Measurements from ENCODE around the gene FARS2.

FARS2 gene

GRCh38 chr6:5341845-5342244, 80.5 kb downstream of the FARS2 start:
- H3K27ac ChIP-seq (ENCODE audit: low read depth, low read length) = no peak overlapping the region
- H3K4me3 ChIP-seq (ENCODE audit: low read depth, low read length) = no peak overlapping the region
- no peaks in the 10 kb centered on the region for H3K9me3 ChIP-seq (ENCODE audit: control insufficient read depth, insufficient read depth, low read length)
- no peak overlapping the region for H3K9ac ChIP-seq (ENCODE audit: low read depth, low read length)
- no peaks in the 10 kb centered on the region for H3K36me3 ChIP-seq (ENCODE audit: control insufficient read depth, insufficient read depth, low read length)
- H3K27me3 ChIP-seq (ENCODE audit: control insufficient read depth, insufficient read depth, low read length) = no peaks in the 10 kb centered on the region
- peaks cover 8% of the 10 kb centered on the region; the same call in 1 of the 2 replicates for H3K4me1 ChIP-seq (ENCODE audit: control insufficient read depth, insufficient read depth, low read length)

- Histone ChIP-seq H3K27ac (ENCODE audit: low read depth, low read length) (no peak overlapping the region), H3K4me3 (ENCODE audit: low read depth, low read length) (no peak overlapping the region), H3K9me3 (ENCODE audit: control insufficient read depth, insufficient read depth, low read length) (no peaks in the 10 kb centered on the region), H3K36me3 (ENCODE audit: control insufficient read depth, insufficient read depth, low read length) (no peaks in the 10 kb centered on the region), H3K27me3 (ENCODE audit: control insufficient read depth, insufficient read depth, low read length) (no peaks in the 10 kb centered on the region), H3K9ac (ENCODE audit: low read depth, low read length) (no peak overlapping the region), H3K4me1 (ENCODE audit: control insufficient read depth, insufficient read depth, low read length) (no peaks in the 10 kb centered on the region; the same call in 1 of the 2 replicates)
Measured at GRCh38 chr6:5343998-5344397, 82.7 kb downstream of the FARS2 start.

- Histone ChIP-seq H3K27me3 (ENCODE audit: control insufficient read depth, insufficient read depth, low read length) (no peaks in the 10 kb centered on the region), H3K27ac (ENCODE audit: low read depth, low read length) (no peak overlapping the region), H3K36me3 (ENCODE audit: control insufficient read depth, insufficient read depth, low read length) (no peaks in the 10 kb centered on the region), H3K9ac (ENCODE audit: low read depth, low read length) (no peak overlapping the region), H3K4me1 (ENCODE audit: control insufficient read depth, insufficient read depth, low read length) (no peaks in the 10 kb centered on the region), H3K9me3 (ENCODE audit: control insufficient read depth, insufficient read depth, low read length) (no peaks in the 10 kb centered on the region), H3K4me3 (ENCODE audit: low read depth, low read length) (no peak overlapping the region)
Measured at GRCh38 chr6:5345324-5345723, 84.0 kb downstream of the FARS2 start.

- Histone ChIP-seq H3K27me3 (ENCODE audit: control insufficient read depth, insufficient read depth, low read length) (no peaks in the 10 kb centered on the region), H3K27ac (ENCODE audit: low read depth, low read length) (no peak overlapping the region), H3K36me3 (ENCODE audit: control insufficient read depth, insufficient read depth, low read length) (no peaks in the 10 kb centered on the region), H3K9me3 (ENCODE audit: control insufficient read depth, insufficient read depth, low read length) (no peaks in the 10 kb centered on the region), H3K9ac (ENCODE audit: low read depth, low read length) (no peak overlapping the region), H3K4me1 (ENCODE audit: control insufficient read depth, insufficient read depth, low read length) (0 out of 2 replicates have a peak, but pooled peaks cover 7% of the 10 kb centered on the region), H3K4me3 (ENCODE audit: low read depth, low read length) (no peak overlapping the region)
Measured at GRCh38 chr6:5351552-5352210, 90.4 kb downstream of the FARS2 start.

GRCh38 chr6:5353971-5354370, 92.7 kb downstream of the FARS2 start:
- Histone ChIP-seq H3K27me3 (ENCODE audit: control insufficient read depth, insufficient read depth, low read length) (no peaks in the 10 kb centered on the region), H3K27ac (ENCODE audit: low read depth, low read length) (no peak overlapping the region), H3K4me1 (ENCODE audit: control insufficient read depth, insufficient read depth, low read length) (0 out of 2 replicates have a peak, but pooled peaks cover 7% of the 10 kb centered on the region), H3K4me3 (ENCODE audit: low read depth, low read length) (no peak overlapping the region), H3K9me3 (ENCODE audit: control insufficient read depth, insufficient read depth, low read length) (no peaks in the 10 kb centered on the region), H3K36me3 (ENCODE audit: control insufficient read depth, insufficient read depth, low read length) (no peaks in the 10 kb centered on the region), H3K9ac (ENCODE audit: low read depth, low read length) (no peak overlapping the region)

DNA sequence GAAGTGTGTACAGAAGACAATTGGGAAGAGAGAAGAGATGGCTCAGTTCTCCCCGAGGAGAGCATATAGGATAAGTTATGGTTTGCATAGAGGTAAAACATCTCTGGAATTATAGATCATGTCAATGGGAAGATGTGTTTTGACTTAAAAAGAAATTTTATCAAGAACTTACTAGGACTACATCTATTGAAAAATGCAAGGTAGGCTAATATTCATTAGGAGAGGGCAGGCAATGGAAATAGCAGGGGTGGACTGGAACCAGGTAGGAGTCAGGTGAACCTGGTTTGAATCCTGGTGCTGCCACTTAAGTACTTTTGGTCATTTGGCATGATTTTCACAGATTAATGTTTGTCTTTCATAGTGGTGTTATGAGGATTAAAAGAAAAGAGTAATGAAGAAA, 96.2 kb downstream of the FARS2 start:
- Histone ChIP-seq H3K4me1 (ENCODE audit: control insufficient read depth, insufficient read depth, low read length) (0 out of 2 replicates have a peak, but pooled peaks cover 2% of the 10 kb centered on the region), H3K9ac (ENCODE audit: low read depth, low read length) (no peak overlapping the region), H3K27me3 (ENCODE audit: control insufficient read depth, insufficient read depth, low read length) (no peaks in the 10 kb centered on the region), H3K27ac (ENCODE audit: low read depth, low read length) (no peak overlapping the region), H3K9me3 (ENCODE audit: control insufficient read depth, insufficient read depth, low read length) (no peaks in the 10 kb centered on the region), H3K36me3 (ENCODE audit: control insufficient read depth, insufficient read depth, low read length) (no peaks in the 10 kb centered on the region), H3K4me3 (ENCODE audit: low read depth, low read length) (no peak overlapping the region)

DNA sequence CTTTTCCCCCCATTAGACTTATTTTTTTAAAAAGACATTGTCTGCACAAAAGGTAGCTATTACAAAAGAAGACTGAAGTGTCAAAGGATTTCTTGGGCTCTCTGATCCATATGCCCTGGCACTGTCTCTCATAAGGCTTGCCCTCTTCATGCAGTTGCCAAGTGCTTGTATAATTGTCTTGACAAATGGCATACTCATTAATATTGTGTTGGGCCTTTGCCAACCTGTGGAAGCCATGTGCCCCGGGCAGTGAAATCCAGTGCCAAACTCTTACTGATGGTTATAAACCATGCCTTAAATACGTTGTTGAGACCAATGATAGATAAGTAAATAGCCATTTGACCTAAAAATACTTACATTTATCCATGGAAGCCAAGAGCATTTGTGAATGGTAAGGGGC, 98.1 kb downstream of the FARS2 start:
- Histone ChIP-seq H3K27me3 (ENCODE audit: control insufficient read depth, insufficient read depth, low read length) (no peaks in the 10 kb centered on the region), H3K36me3 (ENCODE audit: control insufficient read depth, insufficient read depth, low read length) (no peaks in the 10 kb centered on the region), H3K9me3 (ENCODE audit: control insufficient read depth, insufficient read depth, low read length) (no peaks in the 10 kb centered on the region), H3K9ac (ENCODE audit: low read depth, low read length) (no peak overlapping the region), H3K27ac (ENCODE audit: low read depth, low read length) (no peak overlapping the region), H3K4me1 (ENCODE audit: control insufficient read depth, insufficient read depth, low read length) (no peaks in the 10 kb centered on the region), H3K4me3 (ENCODE audit: low read depth, low read length) (no peak overlapping the region)

DNA sequence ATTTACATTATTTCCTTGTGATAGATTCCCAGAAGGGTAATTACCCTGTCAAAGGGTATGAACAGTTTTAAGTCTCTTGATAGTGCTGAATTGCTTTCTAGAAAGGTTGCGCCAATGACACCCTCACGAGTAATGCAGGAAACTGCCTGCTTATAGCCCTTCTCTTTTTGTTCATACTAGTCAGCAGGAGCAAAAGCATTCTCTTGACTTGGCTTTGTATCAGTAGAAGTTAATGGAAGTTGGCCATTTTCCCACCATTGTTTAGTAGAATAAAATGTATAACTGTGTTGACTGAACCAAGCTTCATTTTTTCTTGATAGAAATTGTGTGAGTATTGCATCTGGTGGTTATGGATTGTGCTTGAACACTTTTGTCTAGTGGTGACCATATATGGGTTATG, 100.1 kb downstream of the FARS2 start:
- Histone ChIP-seq H3K4me1 (ENCODE audit: control insufficient read depth, insufficient read depth, low read length) (no peaks in the 10 kb centered on the region), H3K27me3 (ENCODE audit: control insufficient read depth, insufficient read depth, low read length) (no peaks in the 10 kb centered on the region), H3K36me3 (ENCODE audit: control insufficient read depth, insufficient read depth, low read length) (no peaks in the 10 kb centered on the region), H3K9me3 (ENCODE audit: control insufficient read depth, insufficient read depth, low read length) (no peaks in the 10 kb centered on the region), H3K27ac (ENCODE audit: low read depth, low read length) (no peak overlapping the region), H3K9ac (ENCODE audit: low read depth, low read length) (no peak overlapping the region), H3K4me3 (ENCODE audit: low read depth, low read length) (no peak overlapping the region)

- H3K27ac ChIP-seq (ENCODE audit: low read depth, low read length) = no peak overlapping the region
- no peaks in the 10 kb centered on the region for H3K27me3 ChIP-seq (ENCODE audit: control insufficient read depth, insufficient read depth, low read length)
- no peaks in the 10 kb centered on the region for H3K9me3 ChIP-seq (ENCODE audit: control insufficient read depth, insufficient read depth, low read length)
- peaks cover 4% of the 10 kb centered on the region; the same call in 1 of the 2 replicates for H3K36me3 ChIP-seq (ENCODE audit: control insufficient read depth, insufficient read depth, low read length)
- no peak overlapping the region for H3K9ac ChIP-seq (ENCODE audit: low read depth, low read length)
- H3K4me1 ChIP-seq (ENCODE audit: control insufficient read depth, insufficient read depth, low read length) = no peaks in the 10 kb centered on the region
- no peak overlapping the region for H3K4me3 ChIP-seq (ENCODE audit: low read depth, low read length)
Measured at GRCh38 chr6:5365436-5366195, 104.3 kb downstream of the FARS2 start.

DNA sequence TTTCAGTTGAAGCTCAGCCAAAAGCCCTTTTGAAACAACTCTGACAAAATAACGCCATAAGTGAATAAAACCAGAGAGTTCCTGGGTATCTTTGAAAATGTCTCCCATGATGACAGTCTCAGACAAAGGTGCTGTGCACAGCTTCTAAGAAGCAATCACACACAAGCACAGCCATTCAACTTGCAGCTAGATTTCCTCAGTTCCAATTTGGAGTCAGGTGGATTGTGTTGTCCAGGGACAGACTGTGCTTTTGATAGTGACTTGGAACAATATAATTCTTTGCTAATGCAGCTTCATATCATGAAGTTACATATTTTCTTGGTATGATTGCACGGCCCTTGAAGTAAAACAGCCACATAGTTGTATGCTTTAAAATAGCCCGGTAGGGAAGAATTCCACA, 105.6 kb downstream of the FARS2 start:
- Histone ChIP-seq H3K36me3 (ENCODE audit: control insufficient read depth, insufficient read depth, low read length) (peaks cover 4% of the 10 kb centered on the region; the same call in 1 of the 2 replicates), H3K27ac (ENCODE audit: low read depth, low read length) (no peak overlapping the region), H3K4me1 (ENCODE audit: control insufficient read depth, insufficient read depth, low read length) (no peaks in the 10 kb centered on the region), H3K9ac (ENCODE audit: low read depth, low read length) (no peak overlapping the region), H3K27me3 (ENCODE audit: control insufficient read depth, insufficient read depth, low read length) (no peaks in the 10 kb centered on the region), H3K4me3 (ENCODE audit: low read depth, low read length) (no peak overlapping the region), H3K9me3 (ENCODE audit: control insufficient read depth, insufficient read depth, low read length) (no peaks in the 10 kb centered on the region)

DNA sequence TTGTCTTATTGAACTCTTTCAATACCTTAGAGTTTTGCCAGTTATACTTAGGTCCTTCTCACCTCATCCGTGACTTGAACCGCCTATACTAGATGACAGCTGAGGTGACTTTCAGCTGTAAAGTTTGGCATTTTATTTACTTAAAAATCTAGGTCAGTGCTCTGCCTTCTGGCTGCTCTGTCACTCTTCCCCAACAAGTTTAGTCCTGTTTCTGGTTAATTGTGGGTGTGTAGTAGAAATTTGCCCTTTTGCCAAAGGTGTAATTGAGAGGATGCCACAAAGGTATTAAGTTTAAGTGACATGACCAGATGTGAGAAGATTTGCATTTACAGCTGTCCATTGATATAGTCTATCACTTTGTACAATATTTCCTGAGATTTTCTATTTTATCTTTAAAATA, 106.2 kb downstream of the FARS2 start:
- Histone ChIP-seq H3K4me3 (ENCODE audit: low read depth, low read length) (no peak overlapping the region), H3K27ac (ENCODE audit: low read depth, low read length) (no peak overlapping the region), H3K9ac (ENCODE audit: low read depth, low read length) (no peak overlapping the region), H3K36me3 (ENCODE audit: control insufficient read depth, insufficient read depth, low read length) (peaks cover 4% of the 10 kb centered on the region; the same call in 1 of the 2 replicates), H3K27me3 (ENCODE audit: control insufficient read depth, insufficient read depth, low read length) (no peaks in the 10 kb centered on the region), H3K4me1 (ENCODE audit: control insufficient read depth, insufficient read depth, low read length) (no peaks in the 10 kb centered on the region), H3K9me3 (ENCODE audit: control insufficient read depth, insufficient read depth, low read length) (no peaks in the 10 kb centered on the region)
